Measurements from ENCODE around the gene C12orf50. TPM values are rescaled to one million over a fixed set of nuclear protein-coding genes. Genes with fewer than 3 reads are reported as not detected.
"Not testable (repeated sequence)": the region's sequence is repeated elsewhere in the genome, so short reads cannot be mapped to it uniquely, and the experiment has no call there.

Gene C12orf50
- total RNA-seq, 2 donors from 2014 or later = not detected

- DNase-seq (ENCODE audit: low spot score) (no peak), ATAC-seq (ENCODE audit: insufficient number of reproducible peaks, low FRiP score, low read depth) (no peak)
- H3K27me3 ChIP-seq (replicated peaks; ENCODE audit: insufficient read depth) = no peaks in the 10 kb centered on the region
- H3K36me3 ChIP-seq = no peaks in the 10 kb centered on the region
- TF ChIP-seq CTCF (IDR thresholded peaks at IDR 0.05) = no peak
- no peak overlapping the region for H3K27ac ChIP-seq
- H3K4me1 ChIP-seq (ENCODE audit: control insufficient read depth in 1 of 2, low read depth in 2 of 2) = peaks cover 18 to 55% of the 10 kb centered on the region in 2 donors
- H3K9me3 ChIP-seq = no peaks in the 10 kb centered on the region
- peak overlapping the region; percentile 98 for H3K4me3 ChIP-seq
These were observed 7.3 kb upstream of the C12orf50 start for GRCh38 chr12:88036353-88036965.

GRCh38 chr12:88035907-88036289 is 6.7 kb upstream of the C12orf50 start:
- no peak for ATAC-seq (ENCODE audit: insufficient number of reproducible peaks, low FRiP score, low read depth)
- Histone ChIP-seq H3K27ac (peak overlapping the region; percentile 68 to 75), H3K27me3 (replicated peaks; ENCODE audit: insufficient read depth) (no peaks in the 10 kb centered on the region), H3K4me3 (peak overlapping the region; percentile 98), H3K9me3 (no peaks in the 10 kb centered on the region), H3K4me1 (ENCODE audit: control insufficient read depth in 1 of 2, low read depth in 2 of 2) (peaks cover 18 to 55% of the 10 kb centered on the region in 2 donors), H3K36me3 (no peaks in the 10 kb centered on the region)
- DNase-seq (ENCODE audit: low spot score) = no peak
- TF ChIP-seq CTCF (IDR thresholded peaks at IDR 0.05) = no peak

GRCh38 chr12:88035271-88035906 is 6.2 kb upstream of the C12orf50 start:
- DNase-seq (ENCODE audit: low spot score) (peak; percentile 78), ATAC-seq (ENCODE audit: insufficient number of reproducible peaks, low FRiP score, low read depth) (peak; percentile 71)
- no peaks in the 10 kb centered on the region for H3K36me3 ChIP-seq
- no peaks in the 10 kb centered on the region for H3K27me3 ChIP-seq (replicated peaks; ENCODE audit: insufficient read depth)
- H3K4me1 ChIP-seq (ENCODE audit: control insufficient read depth in 1 of 2, low read depth in 2 of 2) = peaks cover 18 to 53% of the 10 kb centered on the region in 2 donors
- no peaks in the 10 kb centered on the region for H3K9me3 ChIP-seq
- H3K4me3 ChIP-seq = peak overlapping the region; percentile 98
- TF ChIP-seq CTCF (IDR thresholded peaks at IDR 0.05) = no peak
- H3K27ac ChIP-seq = peak overlapping the region; percentile 68 to 75

GRCh38 chr12:88031161-88031560 is 2.0 kb upstream of the C12orf50 start:
- H3K4me1 ChIP-seq (ENCODE audit: control insufficient read depth in 1 of 2, low read depth in 2 of 2) = peaks cover 8 to 13% of the 10 kb centered on the region in 2 donors
- H3K36me3 ChIP-seq; ATAC-seq (ENCODE audit: insufficient number of reproducible peaks, low FRiP score, low read depth): not testable (repeated sequence)

GRCh38 chr12:88026196-88026595 is 3.0 kb downstream of the C12orf50 start:
- no peaks in the 10 kb centered on the region for H3K27me3 ChIP-seq (replicated peaks; ENCODE audit: insufficient read depth)
- no peaks in the 10 kb centered on the region for H3K9me3 ChIP-seq
- H3K27ac ChIP-seq = no peak overlapping the region
- H3K4me3 ChIP-seq = no peak overlapping the region
- ATAC-seq (ENCODE audit: insufficient number of reproducible peaks, low FRiP score, low read depth) = no peak
- H3K36me3 ChIP-seq = no peaks in the 10 kb centered on the region
- DNase-seq (ENCODE audit: low spot score) = no peak
- no peak for TF ChIP-seq CTCF (IDR thresholded peaks at IDR 0.05)
- H3K4me1 ChIP-seq (ENCODE audit: control insufficient read depth in 1 of 2, low read depth in 2 of 2) = no peaks in the 10 kb centered on the region

More at GRCh38 chr12:88031161-88031560, 2.0 kb upstream of the C12orf50 start:
- not testable (repeated sequence) for H3K27ac ChIP-seq; H3K27me3 ChIP-seq (replicated peaks; ENCODE audit: insufficient read depth); DNase-seq (ENCODE audit: low spot score); H3K9me3 ChIP-seq; H3K4me3 ChIP-seq

All from thoracic aorta (tissue), 2 donors.